DOHH2 (cell line): ENCODE results near the gene ACD.

ENCODE experiments used
- EZH2phosphoT487 ChIP-seq: fragments of 200-600 bp; sonication (generic); IDR thresholded peaks from 2 replicates; pipeline ENCODE4 v1.6.1; 2017; ENCODE audit warnings: borderline replicate concordance, mild to moderate bottlenecking, antibody characterized with exemption, low read length, moderate library complexity, mixed read lengths
- TF ChIP-seq, protein P1 (sequence below): fragments of 200-600 bp; sonication (generic); IDR thresholded peaks from one replicate; pipeline ENCODE4 v1.5.1; 2014; ENCODE audit warnings: antibody characterized with exemption, mild to moderate bottlenecking, low read depth, low read length; ENCODE audit not compliant: poor library complexity, severe bottlenecking

DNA sequence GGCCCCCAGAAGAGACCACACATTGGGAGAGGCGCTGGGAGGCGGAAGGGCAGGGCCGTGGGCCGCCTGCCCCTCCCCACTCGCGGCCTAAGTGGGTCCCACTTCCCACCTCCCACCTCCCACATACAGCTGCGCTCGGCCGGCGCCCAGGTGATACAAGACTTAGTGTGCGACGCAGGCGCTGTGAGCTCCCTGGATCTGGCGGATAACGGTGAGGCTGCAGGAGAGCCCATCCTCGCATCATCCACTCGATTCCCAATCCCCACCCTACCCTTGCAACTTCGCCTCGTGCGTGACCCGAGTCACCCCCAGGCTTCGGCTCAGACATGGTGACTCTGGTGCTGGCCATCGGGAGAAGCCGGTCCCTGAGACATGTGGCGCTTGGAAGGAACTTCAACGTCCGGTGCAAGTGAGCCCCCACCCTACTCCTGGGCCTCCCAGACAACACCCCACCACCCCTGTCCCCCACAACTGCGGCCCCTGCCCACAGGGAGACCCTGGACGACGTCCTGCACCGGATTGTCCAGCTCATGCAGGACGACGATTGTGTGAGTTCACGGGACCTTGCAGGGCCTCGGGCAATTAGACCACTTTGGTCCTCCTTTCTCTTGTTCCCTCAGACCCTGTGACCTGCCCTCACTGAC is 11.2 kb downstream of the ACD start:
- TF ChIP-seq, protein P1, sequence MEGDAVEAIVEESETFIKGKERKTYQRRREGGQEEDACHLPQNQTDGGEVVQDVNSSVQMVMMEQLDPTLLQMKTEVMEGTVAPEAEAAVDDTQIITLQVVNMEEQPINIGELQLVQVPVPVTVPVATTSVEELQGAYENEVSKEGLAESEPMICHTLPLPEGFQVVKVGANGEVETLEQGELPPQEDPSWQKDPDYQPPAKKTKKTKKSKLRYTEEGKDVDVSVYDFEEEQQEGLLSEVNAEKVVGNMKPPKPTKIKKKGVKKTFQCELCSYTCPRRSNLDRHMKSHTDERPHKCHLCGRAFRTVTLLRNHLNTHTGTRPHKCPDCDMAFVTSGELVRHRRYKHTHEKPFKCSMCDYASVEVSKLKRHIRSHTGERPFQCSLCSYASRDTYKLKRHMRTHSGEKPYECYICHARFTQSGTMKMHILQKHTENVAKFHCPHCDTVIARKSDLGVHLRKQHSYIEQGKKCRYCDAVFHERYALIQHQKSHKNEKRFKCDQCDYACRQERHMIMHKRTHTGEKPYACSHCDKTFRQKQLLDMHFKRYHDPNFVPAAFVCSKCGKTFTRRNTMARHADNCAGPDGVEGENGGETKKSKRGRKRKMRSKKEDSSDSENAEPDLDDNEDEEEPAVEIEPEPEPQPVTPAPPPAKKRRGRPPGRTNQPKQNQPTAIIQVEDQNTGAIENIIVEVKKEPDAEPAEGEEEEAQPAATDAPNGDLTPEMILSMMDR = no peak
- no peak for TF ChIP-seq EZH2phosphoT487
